Retina (tissue), 1 donor: ENCODE measurements around the gene LMNA.

Source experiments
- DNase-seq: peaks from one replicate; pipeline ENCODE4 v3.0.0-alpha.2; 2016

Gene LMNA

DNA sequence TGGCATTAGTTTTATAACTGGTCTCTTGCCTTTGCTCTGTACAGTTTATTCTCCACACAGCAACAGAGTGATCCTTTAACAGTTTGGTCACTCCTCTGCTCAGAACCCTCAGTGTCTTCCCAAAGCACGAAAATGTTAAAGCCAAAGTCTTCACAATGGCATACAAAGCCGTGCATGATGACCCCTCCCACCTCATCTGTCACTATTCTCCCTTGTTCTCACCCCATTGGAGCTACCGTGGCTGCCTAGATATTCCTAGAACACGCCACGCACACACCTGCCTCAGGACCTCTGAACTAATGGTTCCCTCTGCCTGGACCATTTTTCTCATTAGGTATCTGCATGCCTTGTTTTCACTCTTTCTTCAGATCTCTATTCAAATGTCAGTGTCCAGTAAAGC is 30.2 kb downstream of the LMNA start:
- DNase-seq = no peak

DNA sequence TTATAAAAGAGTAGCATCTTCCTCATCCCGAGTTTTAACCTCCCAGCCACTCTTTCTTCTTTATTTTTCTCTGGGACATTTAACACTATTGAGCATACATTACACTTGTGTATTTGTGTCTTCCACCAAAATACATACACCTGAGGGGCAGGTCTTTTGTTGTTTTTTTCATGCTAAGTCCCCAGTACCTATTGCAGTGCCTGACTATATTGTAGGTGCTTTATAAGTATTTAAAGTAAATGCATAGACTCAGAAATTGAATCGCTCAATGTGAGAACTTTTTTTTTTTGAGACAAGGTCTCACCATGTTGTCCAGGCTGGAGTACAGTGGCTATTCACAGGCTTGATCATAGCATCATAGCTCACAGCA is 31.1 kb downstream of the LMNA start:
- DNase-seq = no peak

DNA sequence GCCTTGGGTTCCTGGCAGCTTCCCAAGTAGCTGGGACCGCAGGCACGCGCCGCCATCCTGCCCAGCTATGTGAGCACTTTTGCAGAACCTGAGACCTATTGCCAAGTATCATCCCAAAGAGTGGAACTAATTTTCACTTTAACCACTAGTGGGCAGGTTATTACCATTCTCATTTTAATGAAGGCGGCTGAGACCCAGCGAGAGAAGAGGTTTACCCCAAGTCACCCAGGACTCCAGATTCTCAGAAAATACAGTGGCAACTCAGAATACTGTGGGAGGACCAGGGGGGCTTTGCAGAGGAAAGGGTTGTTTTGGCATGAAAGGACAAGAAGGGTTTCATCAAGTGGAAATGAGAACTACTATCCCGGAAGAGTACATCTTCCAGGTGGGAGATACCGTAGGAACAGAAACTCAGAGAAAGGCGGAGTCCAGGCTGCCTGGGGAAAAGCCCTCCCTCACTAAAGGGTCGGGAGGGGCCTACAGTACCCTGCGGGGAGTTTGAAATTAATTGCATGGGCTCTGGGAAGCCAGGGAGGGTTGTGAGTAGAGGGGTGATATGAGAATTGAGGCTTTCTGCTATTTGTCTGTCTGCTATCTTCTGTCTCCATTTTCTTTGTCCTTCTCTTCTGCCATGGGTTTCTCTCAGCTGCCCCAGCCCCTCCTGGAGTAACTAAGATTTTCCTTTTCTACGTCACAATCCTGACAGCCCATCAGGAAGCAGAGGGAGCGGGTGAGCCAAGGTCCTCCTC is 31.7 kb downstream of the LMNA start:
- DNase-seq = peak; percentile 70

DNA sequence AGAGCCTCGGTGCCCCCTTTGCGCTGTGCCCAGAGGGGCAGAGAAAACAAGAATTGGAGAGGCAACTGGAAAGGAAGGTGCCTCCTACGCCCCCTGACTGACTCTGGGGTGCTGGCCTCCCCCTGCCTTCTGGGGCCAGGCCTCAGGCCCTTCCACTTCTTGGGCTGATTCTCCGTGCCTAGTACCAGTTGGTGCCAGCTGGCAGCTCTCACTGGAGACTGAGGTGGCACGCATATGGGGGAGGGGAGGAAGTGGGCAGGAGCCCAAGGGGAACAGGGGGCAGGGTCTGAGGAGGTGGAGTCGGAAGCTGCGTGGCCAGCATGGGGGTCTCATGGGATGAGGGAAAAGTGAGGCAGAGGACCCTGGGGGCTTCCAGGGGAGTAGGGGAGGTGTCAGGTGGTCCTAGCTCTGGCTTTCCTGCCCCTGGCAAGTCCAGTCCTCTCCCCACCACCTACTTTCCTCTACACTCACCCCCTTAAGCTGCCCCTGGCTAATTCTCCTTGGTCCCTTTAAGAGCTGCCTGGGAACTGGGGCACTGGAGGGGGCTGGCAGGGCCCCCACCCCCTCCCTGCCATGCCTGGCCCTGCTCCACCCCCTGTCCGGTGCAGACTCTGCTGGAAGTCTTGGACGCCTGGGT is 32.4 kb downstream of the LMNA start:
- peak; percentile 47 for DNase-seq

DNA sequence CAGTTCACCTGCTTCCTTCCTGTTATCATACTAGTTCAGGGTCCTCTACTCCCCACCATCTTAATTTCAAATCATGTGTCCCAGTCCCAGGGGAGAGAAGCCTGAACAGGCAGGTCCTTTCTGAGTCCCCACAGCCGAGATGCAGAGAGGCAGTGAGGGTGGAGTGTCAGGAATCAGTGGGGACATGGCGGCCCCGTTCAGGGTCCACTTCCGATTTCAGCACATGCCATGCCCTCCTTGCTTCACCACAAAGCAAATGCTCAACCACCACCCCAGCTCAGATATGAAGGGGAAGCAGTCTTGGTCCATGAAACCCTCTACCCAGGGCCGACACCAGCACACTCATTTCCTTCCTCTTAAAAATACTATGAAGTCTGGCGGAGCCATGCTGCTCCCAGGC is 33.7 kb downstream of the LMNA start:
- DNase-seq = no peak

DNA sequence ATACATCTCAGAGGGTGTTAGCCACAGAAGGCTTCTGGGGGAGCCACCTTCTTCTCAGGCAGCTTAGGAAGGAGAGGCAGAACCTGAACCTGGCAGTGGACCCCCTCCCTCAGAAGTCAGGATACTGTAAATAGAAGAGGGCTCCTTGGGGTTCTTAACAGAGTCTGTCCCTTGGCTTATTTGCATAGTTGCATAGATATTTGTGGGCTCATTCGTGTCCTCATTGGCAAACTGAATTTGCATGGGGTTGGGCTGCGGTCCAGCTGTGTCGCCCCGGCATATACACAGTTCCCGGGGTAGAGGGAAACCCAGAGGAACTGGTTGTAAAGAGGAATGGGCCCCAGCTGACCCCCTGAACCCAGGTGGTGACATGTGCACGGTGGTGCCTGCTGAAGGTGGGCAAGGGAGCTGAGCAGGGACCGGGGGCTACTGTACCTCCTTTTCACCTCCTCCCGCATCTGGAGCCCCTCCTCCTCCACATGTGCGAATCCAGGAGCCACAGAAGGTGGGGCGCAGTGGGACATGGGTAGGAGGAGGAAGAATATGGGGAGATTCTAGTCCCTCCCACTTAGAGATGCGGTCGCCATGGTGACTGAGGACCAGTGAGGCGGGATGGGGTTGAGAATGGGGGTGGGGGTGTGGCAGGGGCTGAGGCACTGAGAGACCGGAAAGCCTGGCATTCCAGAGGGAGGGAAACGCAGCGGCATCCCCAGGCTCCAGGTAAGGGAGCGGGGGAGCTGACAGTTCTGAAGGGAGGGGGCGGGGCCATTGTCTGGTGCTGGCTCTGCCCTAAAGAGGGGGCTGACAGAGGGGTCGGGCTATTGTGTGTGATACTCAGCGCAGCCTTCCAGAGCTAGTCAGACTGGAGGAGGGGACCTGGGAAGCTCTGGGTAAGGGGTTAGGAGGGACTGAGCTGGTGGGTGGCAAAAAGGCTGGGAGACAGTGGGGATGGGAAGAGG is 35.1 kb downstream of the LMNA start:
- DNase-seq = peak; percentile 56

DNA sequence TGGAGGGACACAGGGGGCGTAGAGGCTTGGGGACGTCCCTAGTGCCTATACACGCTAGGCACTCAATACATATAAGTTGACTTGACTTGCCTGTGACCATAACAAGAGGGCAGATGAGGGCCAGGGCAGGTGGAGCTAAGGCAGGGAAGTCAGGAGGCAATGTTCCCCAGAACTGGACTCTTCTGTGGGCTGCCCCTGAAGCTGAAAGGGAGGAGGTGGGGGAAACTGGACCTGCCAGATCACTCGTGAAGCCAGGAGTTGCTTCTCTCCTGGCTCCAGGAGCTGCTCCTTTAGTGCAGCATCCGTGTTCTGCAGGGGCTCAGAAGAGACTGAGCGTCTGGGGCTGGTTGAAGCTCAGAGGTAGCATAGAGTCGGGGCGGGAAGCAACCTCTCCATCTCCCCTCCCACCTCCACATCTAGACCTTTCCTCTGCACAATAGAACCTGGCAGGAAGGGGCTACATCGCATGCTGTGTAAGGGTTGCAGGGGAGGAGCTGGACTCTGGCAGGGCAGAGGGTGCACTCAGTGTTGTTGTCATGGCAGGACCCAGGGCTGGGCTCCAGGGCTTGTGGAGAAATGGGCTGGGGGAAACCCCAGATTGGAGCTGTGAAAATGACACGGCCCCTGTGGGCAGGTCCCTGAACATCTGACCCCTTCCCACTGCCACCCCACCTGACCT is 36.0 kb downstream of the LMNA start:
- DNase-seq = no peak

DNA sequence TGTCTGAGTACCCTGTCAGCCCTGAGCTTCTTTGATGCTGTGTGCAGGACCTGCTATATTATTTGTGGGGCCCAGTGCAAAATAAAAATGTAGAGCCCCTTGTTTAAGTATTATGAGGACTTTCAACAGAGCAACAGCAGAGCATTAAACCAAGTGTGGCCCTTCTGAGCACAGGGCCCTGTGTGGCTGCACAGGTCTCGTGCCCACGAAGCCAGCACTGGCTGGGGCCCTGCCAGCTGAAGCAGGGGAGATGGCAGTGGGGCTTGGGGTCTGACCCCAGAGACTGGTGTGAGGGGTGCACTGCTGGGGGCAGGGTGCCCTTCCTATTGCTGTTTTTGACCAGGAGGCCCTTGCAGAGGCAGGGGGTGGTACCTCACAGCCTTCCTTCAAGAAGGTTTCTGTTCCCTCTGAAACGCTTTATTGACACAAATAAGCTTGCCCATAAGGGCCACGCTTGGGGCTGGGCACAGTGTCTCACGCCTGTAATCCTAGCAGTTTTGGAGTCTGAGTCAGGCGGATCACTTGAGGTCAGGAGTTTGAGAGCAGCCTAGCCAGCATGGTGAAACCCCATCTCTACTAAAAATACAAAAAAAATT is 36.7 kb downstream of the LMNA start:
- DNase-seq = no peak

DNA sequence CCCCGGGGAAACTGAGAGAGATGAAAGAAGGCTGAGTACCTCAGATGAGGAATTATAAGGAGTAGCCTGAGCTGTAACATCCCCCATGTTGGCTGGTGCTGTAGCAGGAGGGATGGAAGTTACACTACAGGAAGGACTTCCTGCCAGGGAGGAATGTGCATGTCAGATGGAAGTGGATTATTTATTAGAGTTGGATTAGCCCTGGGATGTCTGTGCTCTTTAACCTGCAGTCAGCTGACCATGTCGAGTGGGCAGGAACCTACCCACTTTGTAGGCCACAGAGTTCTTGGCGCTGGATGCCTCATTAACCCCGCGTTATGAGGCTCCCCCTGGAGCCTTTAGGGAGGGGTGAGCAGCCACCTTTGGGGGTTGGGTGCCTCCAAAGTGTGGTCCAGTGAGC is 38.1 kb downstream of the LMNA start:
- no peak for DNase-seq

DNA sequence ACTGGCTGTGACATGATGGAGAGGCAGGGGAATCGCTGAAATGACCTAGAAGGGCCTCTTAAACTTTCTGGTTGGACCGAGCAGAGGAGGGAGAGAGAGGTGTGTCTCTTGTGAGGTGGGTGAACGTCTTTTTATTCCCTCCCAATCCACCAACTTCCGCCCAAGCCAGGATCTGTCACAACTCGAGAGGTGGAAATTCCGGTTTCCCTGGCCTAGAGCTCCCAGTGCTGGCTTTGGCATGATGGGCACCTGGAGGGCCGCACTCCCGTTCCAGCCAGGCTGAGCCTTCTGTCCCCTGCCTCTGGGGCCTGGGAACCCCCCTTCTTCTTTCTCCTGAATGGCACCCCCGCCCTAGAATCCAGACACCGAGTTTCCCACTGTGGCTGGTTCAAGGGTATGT is 38.9 kb downstream of the LMNA start, which contains the start of gene SEMA4A:
TSS of gene SEMA4A (plus strand) at position 224 of the 400 bp plus-strand sequence. CDS start 994 bp downstream, outside the sequence.
- no peak for DNase-seq

DNA sequence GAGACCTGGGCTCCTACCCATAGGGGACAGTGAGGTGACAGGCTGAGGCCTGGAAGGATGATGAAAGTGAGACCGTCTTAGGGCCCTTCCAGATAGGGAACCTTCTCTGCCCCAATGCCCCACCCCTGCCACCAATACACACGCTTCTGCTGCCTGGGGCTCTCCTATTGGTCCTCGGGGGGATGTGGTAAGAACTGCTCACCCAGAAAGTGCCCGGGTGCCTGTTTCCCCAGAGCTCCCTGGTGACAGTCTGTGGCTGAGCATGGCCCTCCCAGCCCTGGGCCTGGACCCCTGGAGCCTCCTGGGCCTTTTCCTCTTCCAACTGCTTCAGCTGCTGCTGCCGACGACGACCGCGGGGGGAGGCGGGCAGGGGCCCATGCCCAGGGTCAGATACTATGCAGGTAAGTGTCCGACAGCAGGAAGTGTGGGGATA is 39.8 kb downstream of the LMNA start:
- no peak for DNase-seq

DNA sequence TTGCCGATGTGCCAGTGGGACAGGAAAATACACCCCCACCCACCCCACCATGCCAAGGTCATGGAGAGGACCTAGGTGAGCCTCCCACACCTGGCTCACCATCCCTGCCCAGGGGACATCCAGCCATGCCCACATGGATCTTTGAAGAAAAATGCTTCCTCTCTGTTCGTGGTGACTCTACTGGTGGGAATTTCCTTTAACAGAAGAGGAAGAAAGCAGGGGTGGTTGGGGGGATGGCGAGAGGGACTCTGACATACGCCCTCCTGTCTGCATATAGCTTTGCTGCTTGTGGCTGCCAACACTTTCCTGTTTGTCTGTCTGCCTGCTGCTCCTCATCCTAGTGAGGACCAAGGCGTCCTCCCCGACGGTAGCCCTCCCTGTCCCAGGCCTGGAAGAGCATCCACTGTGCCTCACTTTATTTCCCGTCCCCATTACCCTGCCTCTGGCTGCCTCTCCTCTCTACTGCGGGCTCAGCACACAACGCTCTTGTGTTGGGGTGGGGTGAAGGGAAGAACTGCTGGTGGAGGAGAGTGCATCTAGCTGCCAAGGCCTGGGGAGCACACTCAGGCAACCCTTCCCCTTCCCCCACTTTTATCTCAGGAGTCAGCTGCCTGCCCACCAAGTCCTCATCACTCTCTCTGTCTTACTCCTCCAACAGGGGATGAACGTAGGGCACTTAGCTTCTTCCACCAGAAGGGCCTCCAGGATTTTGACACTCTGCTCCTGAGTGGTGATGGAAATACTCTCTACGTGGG is 41.4 kb downstream of the LMNA start:
- DNase-seq = no peak

DNA sequence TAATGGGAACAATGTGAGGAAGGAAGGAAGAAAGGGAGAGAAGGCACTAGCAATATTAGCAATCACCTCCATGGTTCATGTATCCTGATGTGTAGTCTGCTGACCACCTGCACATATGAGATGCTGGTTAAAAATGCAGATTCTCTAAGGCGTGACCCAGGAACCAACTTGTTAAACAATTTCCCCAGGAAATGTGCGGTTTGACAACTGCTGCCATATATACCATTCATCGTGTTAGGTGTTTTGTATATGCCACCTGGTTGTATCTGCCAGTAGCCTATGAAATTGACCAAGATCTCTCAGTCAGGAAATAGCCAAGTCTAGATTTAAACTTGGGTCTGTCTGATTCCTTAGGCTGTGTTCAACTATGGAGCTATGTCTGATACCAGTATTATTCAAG is 43.0 kb downstream of the LMNA start:
- DNase-seq = no peak

DNA sequence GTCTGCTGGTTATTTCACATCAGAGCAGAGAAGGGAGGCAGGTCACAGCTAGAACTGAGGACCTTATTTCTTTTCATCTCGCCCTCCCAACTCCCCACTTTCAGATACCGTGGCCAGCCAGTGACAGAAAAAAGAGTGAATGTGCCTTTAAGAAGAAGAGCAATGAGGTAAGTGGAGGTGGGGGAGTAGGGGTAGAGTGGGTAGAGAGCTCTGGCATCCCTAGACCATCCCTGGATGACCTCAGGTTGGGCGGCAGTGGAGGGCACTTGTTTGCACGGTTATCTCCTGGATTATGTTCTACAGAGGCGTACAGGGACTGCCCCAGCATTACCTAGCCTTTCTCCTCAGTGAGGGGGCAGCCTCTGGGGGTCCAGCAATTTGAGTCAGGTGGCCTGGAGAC is 43.5 kb downstream of the LMNA start:
- no peak for DNase-seq

DNA sequence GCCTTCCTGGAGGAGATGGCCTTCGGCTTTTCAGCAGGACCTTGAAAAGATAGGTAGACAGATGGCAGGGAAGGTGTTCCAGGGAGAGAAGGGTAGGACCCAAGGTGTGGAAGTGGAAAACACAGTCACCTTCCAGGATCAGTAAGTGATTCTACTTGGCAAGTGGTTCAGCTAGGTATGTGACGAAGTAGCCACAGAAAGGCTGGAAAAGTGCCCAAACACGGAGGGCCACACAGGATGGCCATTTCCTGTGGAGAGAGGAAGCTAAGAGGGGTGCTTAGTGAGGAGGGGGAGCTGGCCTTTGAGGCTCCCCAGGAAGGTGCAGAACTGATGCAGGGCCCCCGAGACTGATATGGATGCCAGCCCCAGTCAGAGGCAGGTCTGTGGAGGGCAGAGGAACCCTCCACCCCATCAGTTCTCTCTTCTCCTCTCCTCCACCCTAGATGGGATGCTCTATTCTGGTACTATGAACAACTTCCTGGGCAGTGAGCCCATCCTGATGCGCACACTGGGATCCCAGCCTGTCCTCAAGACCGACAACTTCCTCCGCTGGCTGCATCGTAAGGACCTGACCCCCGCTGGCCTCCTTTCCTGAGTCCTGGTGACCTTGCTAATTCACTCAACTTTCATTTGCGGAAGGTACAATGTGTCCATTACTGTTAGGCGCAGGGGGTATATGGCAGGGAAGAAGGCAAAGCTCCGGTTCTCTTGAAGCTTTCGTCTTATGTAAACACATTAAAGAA is 45.7 kb downstream of the LMNA start:
- DNase-seq = no peak

DNA sequence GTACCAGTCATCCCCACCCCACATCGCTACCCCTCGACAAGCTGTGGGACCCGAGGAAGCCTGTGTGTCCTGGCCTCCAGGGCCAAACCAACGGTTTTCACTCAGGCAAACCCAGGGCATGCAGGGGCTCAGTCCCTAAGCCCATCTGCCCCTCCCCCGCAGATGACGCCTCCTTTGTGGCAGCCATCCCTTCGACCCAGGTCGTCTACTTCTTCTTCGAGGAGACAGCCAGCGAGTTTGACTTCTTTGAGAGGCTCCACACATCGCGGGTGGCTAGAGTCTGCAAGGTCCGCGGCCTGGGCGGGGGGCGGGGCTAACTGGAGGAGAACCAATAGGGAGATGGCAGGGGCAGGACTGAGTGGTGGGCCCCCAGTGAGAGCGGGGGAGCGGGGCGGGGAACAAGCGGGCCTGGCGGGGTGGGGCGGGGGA is 46.2 kb downstream of the LMNA start:
- peak; percentile 85 for DNase-seq

DNA sequence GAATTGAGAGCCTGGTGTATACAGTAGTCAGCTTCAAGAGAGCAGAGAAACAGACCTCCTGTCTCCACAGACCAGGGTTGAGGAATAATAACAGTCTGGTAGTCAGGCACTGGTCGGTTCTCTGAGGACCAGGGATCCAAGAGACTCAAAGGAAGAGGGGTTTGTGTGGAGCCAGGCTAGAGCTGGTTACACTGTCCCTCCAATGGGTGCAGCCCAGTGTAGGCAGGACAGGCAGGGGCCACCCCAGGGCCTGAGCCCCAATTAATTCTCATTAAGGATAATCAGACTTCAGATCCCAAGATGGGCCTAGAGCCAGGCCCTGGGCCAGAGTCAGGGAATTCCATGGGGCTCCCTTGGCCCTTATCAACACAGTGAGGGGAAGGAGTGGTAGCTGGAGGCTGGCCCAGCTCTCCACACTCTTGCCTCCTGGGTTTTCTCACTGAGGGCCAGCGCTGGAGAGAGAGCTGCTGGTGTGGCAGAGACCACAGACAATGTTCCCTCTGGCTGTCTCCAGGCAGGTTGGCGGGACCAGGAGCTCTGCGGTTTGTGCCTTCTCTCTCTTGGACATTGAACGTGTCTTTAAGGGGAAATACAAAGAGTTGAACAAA is 48.0 kb downstream of the LMNA start:
- no peak for DNase-seq

DNA sequence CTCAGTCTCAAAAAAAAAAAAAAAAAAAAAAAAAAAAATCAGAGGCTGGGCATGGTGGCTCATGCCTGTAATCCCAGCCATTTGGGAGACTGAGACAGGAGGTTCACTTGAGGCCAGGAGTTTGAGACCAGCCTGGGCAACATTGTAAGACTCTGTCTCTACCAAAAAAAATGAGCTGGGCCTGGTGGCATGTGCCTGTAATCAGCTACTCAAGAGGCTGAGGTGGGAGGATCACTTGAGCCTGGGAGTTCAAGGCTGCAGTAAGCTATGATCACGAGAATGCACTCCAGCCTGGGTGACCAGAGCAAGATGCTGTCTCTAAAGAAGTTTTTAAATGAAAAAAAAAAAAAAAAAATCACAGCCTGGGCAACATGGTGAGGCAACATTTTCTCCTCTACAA is 49.2 kb downstream of the LMNA start:
- DNase-seq = no peak

DNA sequence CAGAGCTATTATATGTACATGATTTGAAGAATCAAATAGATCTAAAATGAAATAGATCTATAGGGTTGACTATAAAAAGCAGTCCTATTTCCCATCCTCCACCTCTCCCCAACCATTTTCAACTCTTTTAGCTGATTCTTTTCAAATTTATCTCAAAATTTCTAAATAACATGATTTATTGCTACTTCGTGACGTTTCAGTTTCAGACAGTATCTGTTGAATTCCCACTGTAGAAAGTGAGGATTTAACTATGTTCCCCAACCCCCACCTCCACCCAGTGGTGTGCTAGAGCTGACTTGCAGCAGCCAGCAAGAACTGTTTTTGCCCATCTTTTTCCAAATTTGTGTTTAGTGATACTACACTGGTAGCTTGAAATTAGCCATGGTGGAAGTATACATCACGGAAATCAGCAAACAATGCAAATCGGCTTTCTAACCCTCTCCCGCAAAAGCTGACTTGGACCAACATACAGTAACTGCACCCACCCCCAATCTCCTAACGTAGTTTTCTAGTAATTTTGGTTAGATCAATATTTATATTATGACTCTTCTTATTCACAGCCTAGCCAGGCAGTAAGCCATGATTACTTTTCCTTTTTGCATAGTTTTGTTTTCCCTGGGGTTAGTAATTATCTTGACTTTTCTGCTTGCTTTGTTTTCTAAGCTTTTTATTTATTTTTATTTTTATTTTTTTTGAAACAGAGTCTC is 49.8 kb downstream of the LMNA start:
- DNase-seq = no peak

DNA sequence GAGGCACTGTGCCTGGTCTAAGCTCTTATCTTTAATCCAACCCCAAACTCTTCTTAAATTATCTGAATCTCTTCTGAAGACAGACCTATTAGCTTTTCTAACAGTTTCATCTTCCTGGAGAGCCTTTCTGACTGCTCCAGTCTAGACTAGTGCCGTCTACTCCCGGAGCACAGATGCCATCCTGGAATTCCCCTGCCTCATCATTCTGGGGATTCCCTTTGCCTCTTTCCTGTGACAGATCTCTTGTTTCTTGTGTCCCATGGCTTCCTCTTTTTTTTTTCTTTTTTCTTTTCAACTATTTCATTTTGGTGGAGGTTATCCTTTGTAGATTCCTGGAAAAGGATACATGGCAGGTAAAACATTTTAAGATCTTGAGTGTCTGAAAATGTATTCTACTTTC is 50.6 kb downstream of the LMNA start:
- no peak for DNase-seq
